ENCODE measurements around the gene FAM107A.

Gene FAM107A

GRCh38 chr3:58567251-58567515 is 10.0 kb downstream of the FAM107A start:
- Histone ChIP-seq H3K4me3 (no peak overlapping the region), H3K9me3 (no peaks in the 10 kb centered on the region), H3K4me1 (no peaks in the 10 kb centered on the region), H3K36me3 (no peaks in the 10 kb centered on the region), H3K27ac (no peak overlapping the region), H3K27me3 (no peaks in the 10 kb centered on the region)
- TF ChIP-seq, protein P1, sequence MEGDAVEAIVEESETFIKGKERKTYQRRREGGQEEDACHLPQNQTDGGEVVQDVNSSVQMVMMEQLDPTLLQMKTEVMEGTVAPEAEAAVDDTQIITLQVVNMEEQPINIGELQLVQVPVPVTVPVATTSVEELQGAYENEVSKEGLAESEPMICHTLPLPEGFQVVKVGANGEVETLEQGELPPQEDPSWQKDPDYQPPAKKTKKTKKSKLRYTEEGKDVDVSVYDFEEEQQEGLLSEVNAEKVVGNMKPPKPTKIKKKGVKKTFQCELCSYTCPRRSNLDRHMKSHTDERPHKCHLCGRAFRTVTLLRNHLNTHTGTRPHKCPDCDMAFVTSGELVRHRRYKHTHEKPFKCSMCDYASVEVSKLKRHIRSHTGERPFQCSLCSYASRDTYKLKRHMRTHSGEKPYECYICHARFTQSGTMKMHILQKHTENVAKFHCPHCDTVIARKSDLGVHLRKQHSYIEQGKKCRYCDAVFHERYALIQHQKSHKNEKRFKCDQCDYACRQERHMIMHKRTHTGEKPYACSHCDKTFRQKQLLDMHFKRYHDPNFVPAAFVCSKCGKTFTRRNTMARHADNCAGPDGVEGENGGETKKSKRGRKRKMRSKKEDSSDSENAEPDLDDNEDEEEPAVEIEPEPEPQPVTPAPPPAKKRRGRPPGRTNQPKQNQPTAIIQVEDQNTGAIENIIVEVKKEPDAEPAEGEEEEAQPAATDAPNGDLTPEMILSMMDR (IDR thresholded peaks at IDR 0.05), result no peak
- DNase-seq, result peak in 1 of 2 donors; percentile 34
- intact Hi-C loops (cut with DNase I; ENCODE audit: low total_unique reads), result no loop called here

GRCh38 chr3:58566398-58567250 is 10.6 kb downstream of the FAM107A start:
- Histone ChIP-seq H3K27me3 (no peaks in the 10 kb centered on the region), H3K4me3 (no peak overlapping the region), H3K9me3 (no peaks in the 10 kb centered on the region), H3K27ac (no peak overlapping the region), H3K4me1 (no peaks in the 10 kb centered on the region), H3K36me3 (no peaks in the 10 kb centered on the region)
- TF ChIP-seq, protein P1 (IDR thresholded peaks at IDR 0.05), result no peak
- DNase-seq, result peak in 1 of 2 donors; percentile 40
- intact Hi-C loops (cut with DNase I; ENCODE audit: low total_unique reads), result no loop called here

DNA sequence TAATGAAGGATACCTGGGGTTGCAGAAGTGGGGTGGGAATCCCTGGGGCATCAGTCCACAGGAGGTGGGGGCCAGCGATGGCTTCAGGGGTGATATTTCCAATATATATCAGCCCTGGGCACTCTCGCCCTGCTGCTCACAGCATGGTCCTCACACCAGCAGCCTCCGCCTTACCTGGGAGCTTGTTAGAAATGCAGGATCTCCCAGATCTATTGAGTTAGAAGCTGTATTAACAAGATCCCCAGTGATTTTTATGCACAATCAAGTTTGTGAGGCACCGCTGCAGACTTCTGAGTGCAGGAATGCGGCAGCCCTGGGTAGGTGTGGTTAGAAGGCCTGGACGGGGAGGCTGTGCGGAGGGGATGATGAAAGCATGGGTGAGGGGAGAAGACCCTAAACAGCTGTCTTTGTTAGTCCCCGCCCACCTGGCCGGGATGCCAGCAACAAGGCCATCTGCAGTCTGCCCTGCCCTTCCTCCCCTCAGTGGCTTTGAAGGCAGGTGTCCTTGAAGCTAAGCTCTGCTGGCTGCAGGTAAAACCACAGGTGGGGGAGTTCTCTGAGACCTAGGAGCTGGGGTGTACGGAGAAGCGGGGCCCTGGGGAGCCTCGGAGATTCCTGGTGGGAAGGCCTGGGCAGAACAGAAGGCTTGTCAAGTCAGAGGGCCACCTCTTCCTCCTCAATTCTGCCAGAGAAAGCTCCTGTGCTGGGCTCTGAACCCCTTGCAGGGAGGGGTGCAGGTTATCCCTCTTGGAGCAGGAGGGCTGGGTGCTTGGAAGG is 11.4 kb downstream of the FAM107A start:
- Histone ChIP-seq H3K4me3 (no peak overlapping the region), H3K36me3 (no peaks in the 10 kb centered on the region), H3K9me3 (no peaks in the 10 kb centered on the region), H3K27me3 (no peaks in the 10 kb centered on the region), H3K27ac (no peak overlapping the region), H3K4me1 (no peaks in the 10 kb centered on the region)
- DNase-seq, result peak in 1 of 2 donors; percentile 55
- intact Hi-C loops (cut with DNase I; ENCODE audit: low total_unique reads), result no loop called here
- TF ChIP-seq, protein P1 (IDR thresholded peaks at IDR 0.05), result no peak

- Histone ChIP-seq H3K36me3 (no peaks in the 10 kb centered on the region), H3K27me3 (no peaks in the 10 kb centered on the region), H3K4me3 (no peak overlapping the region), H3K27ac (no peak overlapping the region), H3K9me3 (no peaks in the 10 kb centered on the region), H3K4me1 (no peaks in the 10 kb centered on the region)
- TF ChIP-seq, protein P1 (IDR thresholded peaks at IDR 0.05), result no peak
- peak in 1 of 2 donors; percentile 56 for DNase-seq
- intact Hi-C loops (cut with DNase I; ENCODE audit: low total_unique reads), result no loop called here
Observed at GRCh38 chr3:58564456-58565160, 12.6 kb downstream of the FAM107A start.

DNA sequence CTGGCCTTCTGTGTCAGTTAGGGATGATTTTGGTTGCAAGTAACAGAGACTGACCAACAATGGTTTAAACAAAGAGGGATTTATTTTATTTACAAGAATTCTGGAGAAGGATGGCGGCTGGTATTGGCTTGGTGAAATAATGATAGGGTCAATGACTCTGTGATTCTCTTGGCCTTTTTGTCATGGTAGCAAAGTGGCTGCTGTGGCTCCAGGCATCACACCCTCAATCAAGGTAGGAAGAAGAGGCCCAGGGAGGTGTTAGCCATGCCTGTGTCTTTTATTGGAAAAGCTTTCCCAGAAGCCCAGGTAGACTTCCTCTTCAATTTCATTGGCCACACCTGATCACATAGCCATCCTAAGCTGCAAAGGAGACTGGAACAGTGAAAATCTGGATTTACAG is 13.1 kb downstream of the FAM107A start:
- TF ChIP-seq, protein P1 (IDR thresholded peaks at IDR 0.05), result no peak
- no peak overlapping the region for H3K4me3 ChIP-seq
- H3K36me3 ChIP-seq, result no peaks in the 10 kb centered on the region
- no peaks in the 10 kb centered on the region for H3K27me3 ChIP-seq
- H3K27ac ChIP-seq, result no peak overlapping the region
- H3K4me1 ChIP-seq, result no peaks in the 10 kb centered on the region
- intact Hi-C loops (cut with DNase I; ENCODE audit: low total_unique reads), result no loop called here
- H3K9me3 ChIP-seq, result no peaks in the 10 kb centered on the region
- DNase-seq, result peak in 1 of 2 donors; percentile 19

Data from tibial artery (tissue), 4 donors.